GM12892 (cell line): Measurements from ENCODE around the gene MEA1.
A peak's percentile ranks its signal among the peaks of the same experiment; 100 is the strongest.

Experiments used
- DNase-seq: peaks from one replicate; pipeline ENCODE4 v3.0.0; 2011; ENCODE audit not compliant: insufficient read length
- FAIRE-seq: peaks from 2 replicates; lab custom pipeline; 2011; peaks lifted over from hg19 to GRCh38; lab: Jason Lieb, UNC
- POLR2A ChIP-seq: IDR thresholded peaks from 2 replicates; pipeline ENCODE4 v1.6.1; 2011; ENCODE audit warnings: low read depth, low read length, control low read depth
- POLR2AphosphoS5 ChIP-seq: IDR thresholded peaks from 2 replicates; pipeline ENCODE4 v1.6.1; 2011; ENCODE audit warnings: low read depth, low read length, control low read depth
- TAF1 ChIP-seq: IDR thresholded peaks from 2 replicates; pipeline ENCODE4 v1.6.1; 2011; ENCODE audit warnings: low read depth, mild to moderate bottlenecking, control low read depth, low read length, borderline replicate concordance

Gene MEA1

GRCh38 chr6:43036712-43037111 lies 23.0 kb upstream of the MEA1 start:
- TF ChIP-seq POLR2AphosphoS5 (no peak), POLR2A (no peak), TAF1 (no peak)
- no peak for FAIRE-seq
- no peak for DNase-seq

GRCh38 chr6:43035495-43036194 lies 21.9 kb upstream of the MEA1 start:
- no peak for TF ChIP-seq POLR2AphosphoS5
- TF ChIP-seq POLR2A, result no peak
- no peak for TF ChIP-seq TAF1
- FAIRE-seq (no peak), DNase-seq (no peak)

GRCh38 chr6:43034190-43034525 lies 20.4 kb upstream of the MEA1 start:
- no peak for FAIRE-seq
- TF ChIP-seq POLR2AphosphoS5, result no peak
- TF ChIP-seq POLR2A, result no peak
- TF ChIP-seq TAF1, result no peak
- DNase-seq, result no peak

- FAIRE-seq (no peak), DNase-seq (no peak)
- TF ChIP-seq POLR2AphosphoS5 (no peak), TAF1 (no peak), POLR2A (no peak)
Measured at GRCh38 chr6:43033496-43034189, 19.9 kb upstream of the MEA1 start.

GRCh38 chr6:43032326-43032725 lies 18.6 kb upstream of the MEA1 start:
- DNase-seq, result no peak
- TF ChIP-seq POLR2A (no peak), TAF1 (no peak), POLR2AphosphoS5 (no peak)
- no peak for FAIRE-seq

- DNase-seq, result no peak
- TF ChIP-seq POLR2AphosphoS5 (no peak), POLR2A (no peak), TAF1 (no peak)
- FAIRE-seq, result no peak
Measured at GRCh38 chr6:43029120-43029519, 15.4 kb upstream of the MEA1 start.

GRCh38 chr6:43026365-43026764 lies 12.6 kb upstream of the MEA1 start:
- TF ChIP-seq POLR2A (no peak), TAF1 (no peak), POLR2AphosphoS5 (no peak)
- DNase-seq (no peak), FAIRE-seq (no peak)

- TF ChIP-seq TAF1, result no peak
- TF ChIP-seq POLR2A, result no peak
- TF ChIP-seq POLR2AphosphoS5, result no peak; the same call in 1 of the 2 replicates
- FAIRE-seq (no peak), DNase-seq (no peak)
Measured at GRCh38 chr6:43024436-43024835, 10.7 kb upstream of the MEA1 start.

- DNase-seq (peak; percentile 92), FAIRE-seq (peak; percentile 66)
- peak; percentile 69 for TF ChIP-seq POLR2A
- TF ChIP-seq POLR2AphosphoS5, result peak; percentile 37
- TF ChIP-seq TAF1, result no peak
Measured at GRCh38 chr6:43021270-43022047, 7.7 kb upstream of the MEA1 start, which contains the start of gene RRP36. RRP36 (plus strand) TSS chr6:43021623; CDS start chr6:43021655, 32 bp downstream.

- TF ChIP-seq POLR2A (no peak), POLR2AphosphoS5 (no peak), TAF1 (no peak)
- DNase-seq (no peak), FAIRE-seq (no peak)
Measured at GRCh38 chr6:43020847-43021246, 7.1 kb upstream of the MEA1 start.

- no peak for TF ChIP-seq POLR2A
- TF ChIP-seq TAF1, result no peak
- TF ChIP-seq POLR2AphosphoS5, result no peak
- no peak for DNase-seq
- no peak for FAIRE-seq
Measured at GRCh38 chr6:43020052-43020705, 6.4 kb upstream of the MEA1 start.

- DNase-seq (no peak), FAIRE-seq (no peak)
- TF ChIP-seq TAF1 (no peak), POLR2A (no peak), POLR2AphosphoS5 (no peak)
Measured at GRCh38 chr6:43019152-43019551, 5.4 kb upstream of the MEA1 start.
